GM23338 (cell line): ENCODE measurements around the gene SLC26A6. TPM values are rescaled to one million over a fixed set of nuclear protein-coding genes. Genes with fewer than 3 reads are reported as not detected.

ENCODE experiments used
- ATAC-seq: fragments of 200-7000 bp; cut with Tn5 transposase; 3 replicates; pipeline ENCODE4 v1.9.1; 2020
- DNase-seq: peaks from one replicate; pipeline ENCODE4 v3.0.0-alpha.2; 2015; ENCODE audit warnings: low spot score
- H2AFZ ChIP-seq: fragments of 200-600 bp; sonication (generic); 2 replicates; pipeline ENCODE4 v1.8.0; 2016; ENCODE audit warnings: antibody characterized with exemption, mild to moderate bottlenecking, moderate library complexity
- H3F3A ChIP-seq: fragments of 200-600 bp; sonication (generic); replicated peaks from 2 replicates; pipeline ENCODE4 v1.8.0; 2017; ENCODE audit warnings: antibody characterized with exemption, mixed run types, low read depth
- H3K27ac ChIP-seq: fragments of 200-600 bp; sonication (generic); 2 replicates; pipeline ENCODE4 v1.6.1; 2016; ENCODE audit warnings: low read depth
- H3K27me3 ChIP-seq: fragments of 200-600 bp; sonication (generic); 2 replicates; pipeline ENCODE4 v1.8.0; 2016; ENCODE audit warnings: mild to moderate bottlenecking, mixed run types, moderate library complexity; ENCODE audit not compliant: insufficient read depth
- H3K36me3 ChIP-seq: fragments of 200-600 bp; sonication (generic); 2 replicates; pipeline ENCODE4 v1.8.0; 2016; ENCODE audit warnings: mild to moderate bottlenecking; ENCODE audit not compliant: insufficient read depth
- H3K4me1 ChIP-seq: fragments of 200-600 bp; sonication (generic); 2 replicates; pipeline ENCODE4 v1.8.0; 2016; ENCODE audit warnings: mild to moderate bottlenecking, moderate library complexity; ENCODE audit not compliant: insufficient read depth
- H3K4me2 ChIP-seq: fragments of 200-600 bp; sonication (generic); 2 replicates; pipeline ENCODE4 v1.7.1; 2017; ENCODE audit warnings: mixed run types
- H3K4me3 ChIP-seq: fragments of 200-600 bp; sonication (generic); 2 replicates; pipeline ENCODE4 v1.6.1; 2016; ENCODE audit warnings: mixed run types
- H3K79me2 ChIP-seq: fragments of 200-600 bp; sonication (generic); replicated peaks from 2 replicates; pipeline ENCODE4 v1.8.0; 2017; ENCODE audit warnings: mild to moderate bottlenecking; ENCODE audit not compliant: insufficient read depth
- H3K9me2 ChIP-seq: fragments of 200-600 bp; sonication (generic); 2 replicates; pipeline ENCODE4 v1.8.0; 2017; ENCODE audit not compliant: insufficient read depth
- H4K20me1 ChIP-seq: fragments of 200-600 bp; sonication (generic); replicated peaks from 2 replicates; pipeline ENCODE4 v1.8.0; 2017; ENCODE audit warnings: mild to moderate bottlenecking; ENCODE audit not compliant: insufficient read depth
- H3K27ac Mint-ChIP-seq: 2 replicates; pipeline ENCODE4 v1.8.0; 2020; ENCODE audit warnings: inconsistent platforms, mild to moderate bottlenecking, moderate library complexity, mixed read lengths
- H3K27me3 Mint-ChIP-seq: 3 replicates; pipeline ENCODE4 v1.8.0; 2022; ENCODE audit warnings: low read depth, mild to moderate bottlenecking, moderate library complexity, mixed read lengths, inconsistent platforms; ENCODE audit not compliant: insufficient read depth, poor library complexity
- H3K36me3 Mint-ChIP-seq: 3 replicates; pipeline ENCODE4 v1.8.0; 2021; ENCODE audit warnings: low read depth, mild to moderate bottlenecking, inconsistent platforms, moderate library complexity, mixed read lengths
- H3K4me1 Mint-ChIP-seq: 3 replicates; pipeline ENCODE4 v1.8.0; 2020; ENCODE audit warnings: mild to moderate bottlenecking, inconsistent platforms, mixed read lengths
- H3K4me3 Mint-ChIP-seq: 3 replicates; pipeline ENCODE4 v1.8.0; 2021; ENCODE audit warnings: moderate library complexity, mild to moderate bottlenecking, inconsistent platforms, mixed read lengths
- H3K9me3 Mint-ChIP-seq: 3 replicates; pipeline ENCODE4 v1.8.0; 2020; ENCODE audit warnings: moderate library complexity, mild to moderate bottlenecking, inconsistent platforms, mixed read lengths
- CREB1 ChIP-seq: fragments of 250-450 bp; sonication (Bioruptor Pico); IDR thresholded peaks from 2 replicates; pipeline ENCODE4 v1.5.0; 2020; ENCODE audit warnings: low read depth, mild to moderate bottlenecking, moderate library complexity
- ETS1 ChIP-seq: IDR thresholded peaks from 2 replicates; pipeline ENCODE4 v1.6.1; 2016; ENCODE audit warnings: antibody characterized with exemption
- EZH2 ChIP-seq: fragments of 200-600 bp; sonication (generic); IDR thresholded peaks from one replicate; pipeline ENCODE4 v1.8.0; 2017; ENCODE audit warnings: antibody characterized with exemption, mild to moderate bottlenecking, low read depth; ENCODE audit not compliant: unreplicated experiment
- EZH2phosphoT487 ChIP-seq: fragments of 200-600 bp; sonication (generic); IDR thresholded peaks from one replicate; pipeline ENCODE4 v1.8.1; 2018; ENCODE audit warnings: antibody characterized with exemption; ENCODE audit not compliant: unreplicated experiment
- JUNB ChIP-seq: IDR thresholded peaks from one replicate; pipeline ENCODE4 v1.6.1; 2016; ENCODE audit warnings: antibody characterized with exemption; ENCODE audit not compliant: unreplicated experiment
- NANOG ChIP-seq: IDR thresholded peaks from 2 replicates; pipeline ENCODE4 v1.6.1; 2016; ENCODE audit warnings: antibody characterized with exemption, borderline replicate concordance
- POLR2AphosphoS5 ChIP-seq: IDR thresholded peaks from 2 replicates; pipeline ENCODE4 v1.6.1; 2016; ENCODE audit warnings: antibody characterized with exemption, low read depth
- STAT1 ChIP-seq: IDR thresholded peaks from one replicate; pipeline ENCODE4 v1.6.1; 2016; ENCODE audit warnings: antibody characterized with exemption; ENCODE audit not compliant: unreplicated experiment
- ZNF114 ChIP-seq: fragments of 250-450 bp; sonication (Bioruptor Pico); IDR thresholded peaks from 2 replicates; pipeline ENCODE4 v1.5.0; 2020; ENCODE audit warnings: mild to moderate bottlenecking, moderate library complexity
- ZNF331 ChIP-seq: fragments of 250-450 bp; sonication (Bioruptor Pico); IDR thresholded peaks from 2 replicates; pipeline ENCODE4 v1.5.0; 2020; ENCODE audit warnings: low read depth, mild to moderate bottlenecking, moderate library complexity
- ZNF462 ChIP-seq: fragments of 250-450 bp; sonication (Bioruptor Pico); IDR thresholded peaks from 2 replicates; pipeline ENCODE4 v1.5.0; 2020; ENCODE audit warnings: mild to moderate bottlenecking, moderate library complexity
- polyA plus RNA-seq: library from polyadenylated mRNA; unstranded; fragments of >200 nt; fragmentation: Nextera tagmentation; extraction: Ambion mirVana; gene quantifications from 2 replicates; pipeline ENCODE4 v1.2.1, GENCODE V29; 2016
- total RNA-seq: library from RNA; depleted of rRNA; stranded (reverse); fragments of >200 nt; shearing (Covaris generic); gene quantifications from 2 replicates; pipeline ENCODE4 v1.2.3, GENCODE V29; 2014
- TF ChIP-seq, protein P1 (sequence below): IDR thresholded peaks from one replicate; pipeline ENCODE4 v1.6.1; 2018; ENCODE audit warnings: antibody characterized with exemption; ENCODE audit not compliant: unreplicated experiment
- TF ChIP-seq, protein P2 (sequence below), 2 experiments: fragments of 200-600 bp in 1 of 2; sonication (generic) in 1 of 2; conservative IDR thresholded peaks; 2 replicates each; pipeline versions ENCODE4 v1.5.1 to v1.6.1; 2016 to 2017; ENCODE audit warnings: antibody characterized with exemption in 2 of 2, low read depth in 2 of 2, mild to moderate bottlenecking in 2 of 2, moderate library complexity in 1 of 2

SLC26A6 gene
- total and polyA plus RNA-seq, 2 experiments from 2014 or later, result 34.3 to 96.4 TPM

- H3F3A ChIP-seq, result peaks cover 3% of the 10 kb centered on the region; the same call in 1 of the 2 replicates
- no peaks in the 10 kb centered on the region for H3K27me3 ChIP-seq
- TF ChIP-seq JUNB (no peak), STAT1 (no peak), EZH2phosphoT487 (no peak), ETS1 (no peak), NANOG (no peak), ZNF462 (CRISPR knock-in tag) (no peak), POLR2AphosphoS5 (no peak; the same call in 1 of the 2 replicates), CREB1 (CRISPR knock-in tag) (no peak), ZNF114 (no peak), ZNF331 (no peak), EZH2 (no peak)
- TF ChIP-seq, protein P1, sequence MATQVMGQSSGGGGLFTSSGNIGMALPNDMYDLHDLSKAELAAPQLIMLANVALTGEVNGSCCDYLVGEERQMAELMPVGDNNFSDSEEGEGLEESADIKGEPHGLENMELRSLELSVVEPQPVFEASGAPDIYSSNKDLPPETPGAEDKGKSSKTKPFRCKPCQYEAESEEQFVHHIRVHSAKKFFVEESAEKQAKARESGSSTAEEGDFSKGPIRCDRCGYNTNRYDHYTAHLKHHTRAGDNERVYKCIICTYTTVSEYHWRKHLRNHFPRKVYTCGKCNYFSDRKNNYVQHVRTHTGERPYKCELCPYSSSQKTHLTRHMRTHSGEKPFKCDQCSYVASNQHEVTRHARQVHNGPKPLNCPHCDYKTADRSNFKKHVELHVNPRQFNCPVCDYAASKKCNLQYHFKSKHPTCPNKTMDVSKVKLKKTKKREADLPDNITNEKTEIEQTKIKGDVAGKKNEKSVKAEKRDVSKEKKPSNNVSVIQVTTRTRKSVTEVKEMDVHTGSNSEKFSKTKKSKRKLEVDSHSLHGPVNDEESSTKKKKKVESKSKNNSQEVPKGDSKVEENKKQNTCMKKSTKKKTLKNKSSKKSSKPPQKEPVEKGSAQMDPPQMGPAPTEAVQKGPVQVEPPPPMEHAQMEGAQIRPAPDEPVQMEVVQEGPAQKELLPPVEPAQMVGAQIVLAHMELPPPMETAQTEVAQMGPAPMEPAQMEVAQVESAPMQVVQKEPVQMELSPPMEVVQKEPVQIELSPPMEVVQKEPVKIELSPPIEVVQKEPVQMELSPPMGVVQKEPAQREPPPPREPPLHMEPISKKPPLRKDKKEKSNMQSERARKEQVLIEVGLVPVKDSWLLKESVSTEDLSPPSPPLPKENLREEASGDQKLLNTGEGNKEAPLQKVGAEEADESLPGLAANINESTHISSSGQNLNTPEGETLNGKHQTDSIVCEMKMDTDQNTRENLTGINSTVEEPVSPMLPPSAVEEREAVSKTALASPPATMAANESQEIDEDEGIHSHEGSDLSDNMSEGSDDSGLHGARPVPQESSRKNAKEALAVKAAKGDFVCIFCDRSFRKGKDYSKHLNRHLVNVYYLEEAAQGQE, result no peak
- TF ChIP-seq, protein P2, sequence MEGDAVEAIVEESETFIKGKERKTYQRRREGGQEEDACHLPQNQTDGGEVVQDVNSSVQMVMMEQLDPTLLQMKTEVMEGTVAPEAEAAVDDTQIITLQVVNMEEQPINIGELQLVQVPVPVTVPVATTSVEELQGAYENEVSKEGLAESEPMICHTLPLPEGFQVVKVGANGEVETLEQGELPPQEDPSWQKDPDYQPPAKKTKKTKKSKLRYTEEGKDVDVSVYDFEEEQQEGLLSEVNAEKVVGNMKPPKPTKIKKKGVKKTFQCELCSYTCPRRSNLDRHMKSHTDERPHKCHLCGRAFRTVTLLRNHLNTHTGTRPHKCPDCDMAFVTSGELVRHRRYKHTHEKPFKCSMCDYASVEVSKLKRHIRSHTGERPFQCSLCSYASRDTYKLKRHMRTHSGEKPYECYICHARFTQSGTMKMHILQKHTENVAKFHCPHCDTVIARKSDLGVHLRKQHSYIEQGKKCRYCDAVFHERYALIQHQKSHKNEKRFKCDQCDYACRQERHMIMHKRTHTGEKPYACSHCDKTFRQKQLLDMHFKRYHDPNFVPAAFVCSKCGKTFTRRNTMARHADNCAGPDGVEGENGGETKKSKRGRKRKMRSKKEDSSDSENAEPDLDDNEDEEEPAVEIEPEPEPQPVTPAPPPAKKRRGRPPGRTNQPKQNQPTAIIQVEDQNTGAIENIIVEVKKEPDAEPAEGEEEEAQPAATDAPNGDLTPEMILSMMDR (conservative IDR thresholded peaks at IDR 0.05; ENCODE audit: low read depth in 2 of 2), result no peak
- 0 out of 2 replicates have a peak overlapping the region, but pooled peaks have one; percentile 26 for H3K27ac ChIP-seq
- peak overlapping the region; percentile 90 for H3K4me2 ChIP-seq
- H2AFZ ChIP-seq, result peak overlapping the region; percentile 84; the same call in 1 of the 2 replicates
- Mint-ChIP-seq H3K36me3 (peaks cover 35% of the 10 kb centered on the region), H3K4me1 (peaks cover 33% of the 10 kb centered on the region), H3K9me3 (no peaks in the 10 kb centered on the region), H3K27me3 (peaks cover 15% of the 10 kb centered on the region), H3K4me3 (peak overlapping the region; percentile 89), H3K27ac (no peak overlapping the region; the same call in 1 of the 2 replicates)
- H3K4me1 ChIP-seq, result peaks cover 12% of the 10 kb centered on the region
- peak overlapping the region; percentile 93 for H3K4me3 ChIP-seq
- peak; percentile 49 for ATAC-seq
- no peaks in the 10 kb centered on the region for H3K9me2 ChIP-seq
- peak; percentile 78 for DNase-seq
- H3K36me3 ChIP-seq, result peaks cover 4% of the 10 kb centered on the region; the same call in 1 of the 2 replicates
- H3K79me2 ChIP-seq, result peaks cover 10% of the 10 kb centered on the region
- peaks cover 5% of the 10 kb centered on the region for H4K20me1 ChIP-seq
Observed at GRCh38 chr3:48634661-48635221, 520 bp downstream of the SLC26A6 start.
